Stimulated activated naive B cell treated with anti-CD40 and anti-IgM and Interleukin-4, amounts not matched to agents 10 μg/mL and 1 μg/mL and 100 μg/mL, for 72 hours (primary cell): ENCODE data around the gene HSPB3.
A peak's percentile ranks its signal among the peaks of the same experiment; 100 is the strongest.
"Not testable (repeated sequence)": the region's sequence is repeated elsewhere in the genome, so short reads cannot be mapped to it uniquely, and the experiment has no call there.

Experiments
- ATAC-seq, 2 donors: fragments of 150-1000 bp; cut with Tn5 transposase; replicated peaks; 2 replicates each; pipeline ENCODE4 v1.10.0; 2021; ENCODE audit warnings: moderate library complexity in 1 of 2
- DNase-seq: peaks from one replicate; pipeline ENCODE4 v3.0.0; 2021
- H3K27ac Mint-ChIP-seq: one replicate; pipeline ENCODE4 v1.8.0; 2022; ENCODE audit warnings: mild to moderate bottlenecking, mixed read lengths
- H3K27me3 Mint-ChIP-seq, 2 donors: one replicate each; pipeline ENCODE4 v1.8.0; 2022; ENCODE audit warnings: mixed read lengths in 2 of 2
- H3K36me3 Mint-ChIP-seq, 2 donors: one replicate each; pipeline ENCODE4 v1.8.0; 2022; ENCODE audit warnings: mixed read lengths in 2 of 2, mild to moderate bottlenecking in 1 of 2
- H3K4me1 Mint-ChIP-seq, 2 donors: one replicate each; pipeline ENCODE4 v1.8.0; 2022; ENCODE audit warnings: mixed read lengths in 2 of 2, mild to moderate bottlenecking in 1 of 2
- H3K4me3 Mint-ChIP-seq, 2 donors: one replicate each; pipeline ENCODE4 v1.8.0; 2022; ENCODE audit warnings: mild to moderate bottlenecking in 2 of 2, mixed read lengths in 2 of 2, moderate library complexity in 1 of 2
- H3K9me3 Mint-ChIP-seq, 2 donors: one replicate each; pipeline ENCODE4 v1.8.0; 2022; ENCODE audit warnings: mixed read lengths in 2 of 2, mild to moderate bottlenecking in 1 of 2

Gene HSPB3

GRCh38 chr5:54455413-54456157 is at the start of gene HSPB3:
HSPB3 (plus strand) TSS chr5:54455699; CDS start chr5:54455790, 91 bp downstream.
- H3K27me3 Mint-ChIP-seq: peaks cover 25 to 32% of the 10 kb centered on the region in 2 donors
- peaks cover 0 to 2% of the 10 kb centered on the region in 2 donors for H3K9me3 Mint-ChIP-seq
- ATAC-seq: no peak
- no peak within 1 kb of the TSS for H3K4me3 Mint-ChIP-seq
- no peaks in the 10 kb centered on the region for H3K4me1 Mint-ChIP-seq
- H3K36me3 Mint-ChIP-seq: peaks cover 0 to under 1% of the 10 kb centered on the region in 2 donors
- no peak for DNase-seq
- H3K27ac Mint-ChIP-seq: no peak within 1 kb of the TSS

- Mint-ChIP-seq H3K36me3 (no peaks in the 10 kb centered on the region), H3K4me3 (no peak overlapping the region), H3K27me3 (no peaks in the 10 kb centered on the region), H3K9me3 (no peaks in the 10 kb centered on the region), H3K4me1 (no peaks in the 10 kb centered on the region), H3K27ac (no peak overlapping the region)
- ATAC-seq (no peak), DNase-seq (no peak)
Observed at GRCh38 chr5:54411176-54411575, 44.3 kb upstream of the HSPB3 start.

- Mint-ChIP-seq H3K27ac (no peak overlapping the region), H3K9me3 (no peaks in the 10 kb centered on the region), H3K36me3 (no peaks in the 10 kb centered on the region), H3K4me1 (no peaks in the 10 kb centered on the region), H3K4me3 (no peak overlapping the region), H3K27me3 (peaks cover 0 to 2% of the 10 kb centered on the region in 2 donors)
- DNase-seq (no peak), ATAC-seq (no peak)
Observed at GRCh38 chr5:54412913-54413312, 42.6 kb upstream of the HSPB3 start.

GRCh38 chr5:54415147-54415546 is 40.4 kb upstream of the HSPB3 start:
- no peak overlapping the region for H3K4me3 Mint-ChIP-seq
- ATAC-seq: no peak
- peaks cover 0 to 6% of the 10 kb centered on the region in 2 donors for H3K27me3 Mint-ChIP-seq
- peaks cover 0 to 2% of the 10 kb centered on the region in 2 donors for H3K4me1 Mint-ChIP-seq
- no peaks in the 10 kb centered on the region for H3K36me3 Mint-ChIP-seq
- H3K9me3 Mint-ChIP-seq: no peaks in the 10 kb centered on the region
- H3K27ac Mint-ChIP-seq: no peak overlapping the region
- no peak for DNase-seq

- ATAC-seq: no peak
- H3K4me1 Mint-ChIP-seq: peaks cover 0 to 2% of the 10 kb centered on the region in 2 donors
- H3K4me3 Mint-ChIP-seq: no peak overlapping the region
- no peaks in the 10 kb centered on the region for H3K36me3 Mint-ChIP-seq
- H3K27me3 Mint-ChIP-seq: peaks cover 0 to 6% of the 10 kb centered on the region in 2 donors
- no peak for DNase-seq
- no peak overlapping the region for H3K27ac Mint-ChIP-seq
- no peaks in the 10 kb centered on the region for H3K9me3 Mint-ChIP-seq
Observed at GRCh38 chr5:54415896-54416601, 39.5 kb upstream of the HSPB3 start.

- DNase-seq, H3K4me1 Mint-ChIP-seq: not testable (repeated sequence)
Observed at GRCh38 chr5:54419573-54420423, 35.7 kb upstream of the HSPB3 start.

GRCh38 chr5:54420511-54420910 is 35.0 kb upstream of the HSPB3 start:
- H3K27ac Mint-ChIP-seq, H3K9me3 Mint-ChIP-seq, ATAC-seq, H3K4me1 Mint-ChIP-seq, H3K4me3 Mint-ChIP-seq, DNase-seq, H3K36me3 Mint-ChIP-seq: not testable (repeated sequence)
- peaks cover 4 to 18% of the 10 kb centered on the region in 2 donors for H3K27me3 Mint-ChIP-seq

More at GRCh38 chr5:54419573-54420423, 35.7 kb upstream of the HSPB3 start:
- not testable (repeated sequence) for H3K4me3 Mint-ChIP-seq, H3K9me3 Mint-ChIP-seq, H3K36me3 Mint-ChIP-seq, H3K27ac Mint-ChIP-seq
- peak; percentile 55 to 56 for ATAC-seq
- peaks cover 4 to 18% of the 10 kb centered on the region in 2 donors for H3K27me3 Mint-ChIP-seq

- H3K36me3 Mint-ChIP-seq: no peaks in the 10 kb centered on the region
- H3K4me3 Mint-ChIP-seq: no peak overlapping the region
- H3K27me3 Mint-ChIP-seq: peaks cover 9 to 25% of the 10 kb centered on the region in 2 donors
- H3K4me1 Mint-ChIP-seq: peaks cover 3 to 5% of the 10 kb centered on the region in 2 donors
- ATAC-seq (no peak), DNase-seq (no peak)
- no peaks in the 10 kb centered on the region for H3K9me3 Mint-ChIP-seq
- no peak overlapping the region for H3K27ac Mint-ChIP-seq
Observed at GRCh38 chr5:54421976-54422375, 33.5 kb upstream of the HSPB3 start.

- peaks cover 12 to 26% of the 10 kb centered on the region in 2 donors for H3K27me3 Mint-ChIP-seq
- no peaks in the 10 kb centered on the region for H3K36me3 Mint-ChIP-seq
- no peaks in the 10 kb centered on the region for H3K9me3 Mint-ChIP-seq
- DNase-seq (no peak), ATAC-seq (no peak)
- H3K27ac Mint-ChIP-seq: no peak overlapping the region
- peaks cover 2 to 5% of the 10 kb centered on the region in 2 donors for H3K4me1 Mint-ChIP-seq
- H3K4me3 Mint-ChIP-seq: no peak overlapping the region
Observed at GRCh38 chr5:54425258-54425657, 30.2 kb upstream of the HSPB3 start.

GRCh38 chr5:54426209-54426608 is 29.3 kb upstream of the HSPB3 start:
- H3K27ac Mint-ChIP-seq: no peak overlapping the region
- H3K9me3 Mint-ChIP-seq: no peaks in the 10 kb centered on the region
- peak; percentile 51 to 72 for ATAC-seq

GRCh38 chr5:54434650-54435049 is 20.8 kb upstream of the HSPB3 start:
- H3K27me3 Mint-ChIP-seq: not testable (repeated sequence)

More at GRCh38 chr5:54426209-54426608, 29.3 kb upstream of the HSPB3 start:
- H3K36me3 Mint-ChIP-seq: no peaks in the 10 kb centered on the region
- DNase-seq: no peak
- no peak overlapping the region for H3K4me3 Mint-ChIP-seq
- H3K27me3 Mint-ChIP-seq: peaks cover 12 to 26% of the 10 kb centered on the region in 2 donors
- H3K4me1 Mint-ChIP-seq: peaks cover 2 to 5% of the 10 kb centered on the region in 2 donors

GRCh38 chr5:54438620-54439389 is 16.7 kb upstream of the HSPB3 start:
- Mint-ChIP-seq H3K27me3 (peaks cover 0 to 3% of the 10 kb centered on the region in 2 donors), H3K36me3 (no peaks in the 10 kb centered on the region), H3K4me1 (peaks cover 24 to 49% of the 10 kb centered on the region in 2 donors), H3K27ac (peak overlapping the region; percentile 1), H3K9me3 (no peaks in the 10 kb centered on the region), H3K4me3 (peak overlapping the region in 1 of 2 donors; percentile 6)
- ATAC-seq (peak; percentile 79 to 84), DNase-seq (peak; percentile 3)

More at GRCh38 chr5:54434650-54435049, 20.8 kb upstream of the HSPB3 start:
- not testable (repeated sequence) for H3K27ac Mint-ChIP-seq, H3K36me3 Mint-ChIP-seq, H3K4me3 Mint-ChIP-seq, H3K9me3 Mint-ChIP-seq, DNase-seq, ATAC-seq
- peaks cover 8 to 23% of the 10 kb centered on the region in 2 donors for H3K4me1 Mint-ChIP-seq

GRCh38 chr5:54440456-54440893 is 15.0 kb upstream of the HSPB3 start:
- Mint-ChIP-seq H3K4me1 (peaks cover 24 to 49% of the 10 kb centered on the region in 2 donors), H3K4me3 (peak overlapping the region in 1 of 2 donors; percentile 4)

More at GRCh38 chr5:54440456-54440893, 15.0 kb upstream of the HSPB3 start:
- H3K27me3 Mint-ChIP-seq: peaks cover 5% of the 10 kb centered on the region in 2 donors
- peak; percentile 81 to 86 for ATAC-seq
- H3K36me3 Mint-ChIP-seq: no peaks in the 10 kb centered on the region
- peak overlapping the region; percentile 48 for H3K27ac Mint-ChIP-seq
- DNase-seq: peak; percentile 29
- no peaks in the 10 kb centered on the region for H3K9me3 Mint-ChIP-seq
